Bronchial epithelial cell (primary cell): ENCODE results near the gene GUCY1A2. TPM values are rescaled to one million over a fixed set of nuclear protein-coding genes. Genes with fewer than 3 reads are reported as not detected.

Source experiments
- DNase-seq: peaks from one replicate; pipeline ENCODE4 v3.0.0-alpha.2; 2010; ENCODE audit warnings: low read depth
- FAIRE-seq: peaks from 2 replicates; lab custom pipeline; 2011; peaks lifted over from hg19 to GRCh38; lab: Jason Lieb, UNC
- H3K27me3 ChIP-seq: 2 replicates; pipeline ENCODE4 v1.5.1; 2011; ENCODE audit warnings: low read length; ENCODE audit not compliant: control insufficient read depth, insufficient read depth
- H3K36me3 ChIP-seq: 2 replicates; pipeline ENCODE4 v1.5.1; 2011; ENCODE audit warnings: low read length; ENCODE audit not compliant: control insufficient read depth, insufficient read depth
- H3K4me3 ChIP-seq: 2 replicates; pipeline ENCODE4 v1.5.1; 2011; ENCODE audit warnings: mild to moderate bottlenecking, low read depth, low read length, control low read depth
- total RNA-seq: library from RNA; depleted of rRNA; stranded (reverse); fragments of >200 nt; gene quantifications from 2 replicates; pipeline ENCODE4 v1.2.1, GENCODE V29; 2014
- TF ChIP-seq, protein P1 (sequence below): IDR thresholded peaks from 2 replicates; pipeline ENCODE4 v1.5.1; 2011; ENCODE audit warnings: mild to moderate bottlenecking, moderate library complexity, low read length, control low read depth, inconsistent platforms; ENCODE audit not compliant: insufficient read depth, severe bottlenecking

The GUCY1A2 gene
- total RNA-seq, 1 donor from 2014 or later, result not detected

DNA sequence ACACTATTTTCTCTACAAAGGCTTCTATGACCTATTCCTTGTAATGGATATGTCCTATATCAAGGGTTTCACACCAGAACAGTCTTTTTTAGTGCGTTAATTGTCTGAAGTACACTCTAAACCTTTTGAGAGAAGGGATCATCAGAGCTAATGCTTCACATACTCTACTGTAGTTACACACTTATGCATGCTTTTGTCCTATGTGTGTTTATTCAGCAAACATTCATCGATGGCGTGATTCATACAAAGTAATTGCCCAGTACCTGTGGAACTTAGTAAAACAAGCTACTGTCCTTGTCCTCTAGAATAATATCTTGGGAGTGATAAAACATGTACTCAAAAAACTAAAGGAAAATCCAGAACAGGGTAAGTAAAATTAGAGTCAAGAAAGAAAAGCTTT lies 139.2 kb downstream of the GUCY1A2 start:
- peak; percentile 32 for DNase-seq
- H3K36me3 ChIP-seq, result no peaks in the 10 kb centered on the region
- no peak overlapping the region for H3K4me3 ChIP-seq
- no peak for FAIRE-seq
- TF ChIP-seq, protein P1, sequence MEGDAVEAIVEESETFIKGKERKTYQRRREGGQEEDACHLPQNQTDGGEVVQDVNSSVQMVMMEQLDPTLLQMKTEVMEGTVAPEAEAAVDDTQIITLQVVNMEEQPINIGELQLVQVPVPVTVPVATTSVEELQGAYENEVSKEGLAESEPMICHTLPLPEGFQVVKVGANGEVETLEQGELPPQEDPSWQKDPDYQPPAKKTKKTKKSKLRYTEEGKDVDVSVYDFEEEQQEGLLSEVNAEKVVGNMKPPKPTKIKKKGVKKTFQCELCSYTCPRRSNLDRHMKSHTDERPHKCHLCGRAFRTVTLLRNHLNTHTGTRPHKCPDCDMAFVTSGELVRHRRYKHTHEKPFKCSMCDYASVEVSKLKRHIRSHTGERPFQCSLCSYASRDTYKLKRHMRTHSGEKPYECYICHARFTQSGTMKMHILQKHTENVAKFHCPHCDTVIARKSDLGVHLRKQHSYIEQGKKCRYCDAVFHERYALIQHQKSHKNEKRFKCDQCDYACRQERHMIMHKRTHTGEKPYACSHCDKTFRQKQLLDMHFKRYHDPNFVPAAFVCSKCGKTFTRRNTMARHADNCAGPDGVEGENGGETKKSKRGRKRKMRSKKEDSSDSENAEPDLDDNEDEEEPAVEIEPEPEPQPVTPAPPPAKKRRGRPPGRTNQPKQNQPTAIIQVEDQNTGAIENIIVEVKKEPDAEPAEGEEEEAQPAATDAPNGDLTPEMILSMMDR, result no peak
- H3K27me3 ChIP-seq, result no peaks in the 10 kb centered on the region

DNA sequence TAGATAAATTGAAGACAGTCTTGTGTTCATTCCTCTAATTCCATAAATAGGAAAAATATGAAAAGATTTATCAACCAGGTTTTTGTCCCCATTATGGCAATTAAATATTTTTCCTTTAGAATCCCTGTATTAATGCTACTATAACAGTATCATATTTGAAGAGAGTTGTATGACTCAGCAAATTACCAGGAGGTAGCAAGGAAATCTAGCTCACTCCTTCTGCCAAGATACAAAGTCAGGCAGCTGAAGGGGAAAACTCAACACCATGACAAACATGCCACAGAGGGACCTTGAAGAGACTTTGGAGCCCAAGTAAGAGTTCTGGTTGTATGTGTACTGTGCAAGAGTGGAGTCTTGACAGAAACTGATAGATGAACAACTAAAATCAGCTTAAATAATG lies 143.3 kb downstream of the GUCY1A2 start:
- TF ChIP-seq, protein P1, result no peak
- Histone ChIP-seq H3K4me3 (no peak overlapping the region), H3K27me3 (no peaks in the 10 kb centered on the region), H3K36me3 (no peaks in the 10 kb centered on the region)
- no peak for FAIRE-seq
- peak; percentile 8 for DNase-seq

DNA sequence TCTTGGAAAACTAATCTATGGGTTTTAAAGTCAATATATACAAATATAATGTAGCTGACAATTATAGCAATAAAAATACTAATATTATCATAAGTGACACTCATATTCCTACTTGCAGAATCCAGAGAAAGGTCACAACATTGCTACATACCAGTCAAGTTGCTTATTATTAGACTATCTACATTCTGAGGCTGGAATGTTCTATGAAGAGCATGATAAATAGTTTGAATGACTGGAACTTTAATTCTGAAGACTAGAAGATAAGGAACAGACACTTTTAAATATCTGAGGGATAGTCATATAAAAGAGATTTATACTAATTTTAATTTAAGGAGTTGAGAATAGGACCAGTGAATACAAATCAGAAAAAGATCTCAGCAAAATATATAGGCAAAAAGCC lies 146.0 kb downstream of the GUCY1A2 start:
- DNase-seq (no peak), FAIRE-seq (no peak)
- Histone ChIP-seq H3K27me3 (no peaks in the 10 kb centered on the region), H3K36me3 (no peaks in the 10 kb centered on the region), H3K4me3 (no peak overlapping the region)
- TF ChIP-seq, protein P1, result no peak

DNA sequence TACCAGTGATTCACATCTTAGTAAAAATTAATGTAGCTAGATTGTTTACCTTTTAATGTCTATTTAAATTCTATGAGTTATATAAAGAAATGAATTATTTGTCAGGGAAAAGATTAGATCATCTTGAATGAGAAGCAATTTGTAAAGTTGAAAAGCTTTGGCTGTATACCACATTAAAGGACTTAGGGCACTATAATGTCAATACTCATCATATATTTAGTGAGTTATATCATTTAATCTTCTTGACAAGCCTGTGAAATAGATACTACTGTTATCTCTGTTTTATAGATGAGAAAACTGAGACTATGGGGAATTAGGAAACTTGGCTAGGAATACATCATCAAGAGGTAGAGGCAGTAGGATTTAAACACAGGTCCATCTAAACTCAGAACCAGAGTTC lies 160.1 kb downstream of the GUCY1A2 start:
- Histone ChIP-seq H3K36me3 (no peaks in the 10 kb centered on the region), H3K4me3 (no peak overlapping the region), H3K27me3 (no peaks in the 10 kb centered on the region)
- TF ChIP-seq, protein P1, result no peak
- no peak for FAIRE-seq
- no peak for DNase-seq

DNA sequence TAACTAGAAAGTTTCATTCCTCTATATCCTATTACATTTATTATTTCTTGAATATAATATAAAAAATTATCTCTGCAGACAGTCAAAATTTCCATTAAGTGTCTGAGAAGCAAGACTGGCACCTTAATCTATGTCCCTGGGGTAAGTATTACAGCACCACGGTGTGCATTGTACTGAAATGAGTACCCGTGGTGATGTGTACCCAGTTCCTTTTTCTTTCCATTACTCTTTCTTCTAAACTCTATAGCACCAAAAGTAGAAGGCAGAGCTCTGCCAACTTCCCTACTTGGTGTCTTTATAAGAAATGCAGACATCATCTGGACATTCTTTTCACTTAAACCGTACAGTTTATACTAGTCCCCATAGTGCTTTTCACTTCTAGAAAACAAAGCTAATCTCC lies 161.7 kb downstream of the GUCY1A2 start:
- TF ChIP-seq, protein P1, result no peak
- Histone ChIP-seq H3K4me3 (no peak overlapping the region), H3K36me3 (no peaks in the 10 kb centered on the region), H3K27me3 (no peaks in the 10 kb centered on the region)
- FAIRE-seq (no peak), DNase-seq (no peak)

DNA sequence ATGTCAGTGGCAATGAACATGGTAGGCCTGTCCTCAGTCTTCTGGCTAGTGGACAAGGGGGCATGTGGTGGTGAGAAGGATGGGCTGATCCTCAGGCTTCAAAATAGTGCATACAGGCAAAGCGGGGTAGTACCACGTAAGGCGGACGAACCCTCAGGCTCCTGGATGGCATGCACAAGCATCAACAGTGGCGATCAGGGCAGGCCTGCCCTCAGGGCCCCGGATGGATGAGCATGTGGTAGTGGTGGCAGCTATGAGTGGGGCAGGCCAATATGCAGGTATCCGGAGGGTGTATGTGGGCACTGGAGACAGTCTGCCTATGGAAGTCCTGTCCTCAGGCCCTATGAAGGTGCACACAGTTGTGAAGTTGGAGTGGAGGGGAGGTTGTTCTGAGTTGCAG lies 163.8 kb downstream of the GUCY1A2 start:
- no peak overlapping the region for H3K4me3 ChIP-seq
- FAIRE-seq (no peak), DNase-seq (no peak)
- H3K36me3 ChIP-seq, result no peaks in the 10 kb centered on the region
- TF ChIP-seq, protein P1, result no peak
- H3K27me3 ChIP-seq, result no peaks in the 10 kb centered on the region
